ENCODE results near the gene MUS81.

Gene MUS81

GRCh38 chr11:65892661-65893317 lies 32.6 kb downstream of the MUS81 start:
- DNase-seq, result no peak

- peak; percentile 54 for DNase-seq
These were observed 33.9 kb downstream of the MUS81 start for GRCh38 chr11:65894034-65894591.

GRCh38 chr11:65895482-65895981 lies 35.3 kb downstream of the MUS81 start:
- DNase-seq, result no peak

DNA sequence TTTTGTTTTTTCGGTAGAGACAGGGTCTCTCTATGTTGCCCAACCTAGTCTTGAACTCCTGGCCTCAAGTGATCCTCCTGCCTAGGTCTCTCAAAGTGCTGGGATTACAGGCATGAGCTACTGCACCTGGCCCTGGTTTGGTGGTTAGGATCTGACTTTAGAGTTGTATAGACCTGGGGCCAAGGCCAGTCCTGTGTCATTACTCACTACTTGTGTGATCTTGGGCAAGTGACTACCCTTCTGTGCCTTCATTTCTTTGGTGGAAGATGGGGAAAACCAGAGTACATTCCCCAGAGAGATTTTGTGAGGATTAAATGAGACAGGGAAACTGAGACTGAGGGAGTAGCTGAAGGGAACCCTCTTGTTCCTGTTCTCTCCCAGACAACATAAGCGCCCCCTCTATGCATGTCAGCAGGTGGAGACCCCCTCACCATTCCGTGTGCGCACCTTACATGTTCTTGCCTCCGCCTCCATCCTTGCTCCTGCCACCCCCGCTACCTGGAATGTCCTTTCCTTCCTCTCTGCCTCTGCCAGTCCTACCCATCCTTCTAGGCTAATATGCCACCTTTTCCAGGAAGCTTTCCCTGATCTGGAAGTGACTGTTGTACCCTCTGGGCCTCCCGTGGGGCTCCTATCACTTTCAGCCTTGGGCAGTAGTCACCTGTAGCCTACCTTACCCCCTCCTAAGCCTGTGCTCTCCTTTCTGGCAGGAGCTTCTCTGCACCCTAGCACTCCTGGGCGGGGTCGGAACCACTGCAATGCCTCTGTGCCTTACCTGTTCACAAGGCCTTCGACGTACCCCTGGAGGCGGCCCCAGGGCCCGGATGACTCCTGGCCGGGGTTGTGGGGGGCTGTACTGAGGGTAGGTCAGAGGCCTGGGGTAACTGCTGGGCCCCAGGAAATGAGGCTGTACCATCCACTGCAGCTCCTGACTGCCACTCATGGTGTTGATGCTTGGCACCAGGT lies 36.1 kb downstream of the MUS81 start:
- no peak for DNase-seq

DNA sequence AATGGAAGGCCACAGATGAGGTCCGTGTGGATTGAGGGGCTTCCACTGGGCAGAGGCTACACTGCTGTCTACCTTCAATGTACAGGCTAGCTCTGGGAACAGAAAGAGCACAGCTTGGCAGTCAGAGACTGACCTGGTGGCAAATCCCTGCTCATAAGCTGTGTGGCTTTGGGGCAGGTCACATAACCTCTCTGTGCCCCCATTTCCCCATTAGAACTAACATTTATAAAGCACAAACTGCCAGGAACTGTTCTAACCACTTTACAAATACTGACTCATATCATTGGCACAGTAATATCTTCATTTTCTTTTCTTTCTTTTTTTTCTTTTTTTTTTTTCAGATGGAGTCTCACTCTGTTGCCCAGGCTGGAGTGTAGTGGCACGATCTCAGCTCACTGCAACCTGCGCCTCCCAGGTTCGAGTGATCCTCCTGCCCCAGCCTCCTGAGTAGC lies 36.8 kb downstream of the MUS81 start:
- no peak for DNase-seq

- no peak for DNase-seq
These were observed 38.6 kb downstream of the MUS81 start for GRCh38 chr11:65898656-65899355.

GRCh38 chr11:65899356-65900124 lies 39.3 kb downstream of the MUS81 start:
- peak; percentile 67 for DNase-seq

GRCh38 chr11:65900125-65900898 lies 40.1 kb downstream of the MUS81 start, which contains the start of gene FOSL1:
Gene FOSL1 (minus strand): TSS chr11:65900388. CDS start chr11:65900339, 49 bp downstream.
- peak; percentile 95 for DNase-seq

GRCh38 chr11:65900899-65901180 lies 40.6 kb downstream of the MUS81 start:
- no peak for DNase-seq

GRCh38 chr11:65903068-65903481 lies 42.8 kb downstream of the MUS81 start:
- no peak for DNase-seq

DNA sequence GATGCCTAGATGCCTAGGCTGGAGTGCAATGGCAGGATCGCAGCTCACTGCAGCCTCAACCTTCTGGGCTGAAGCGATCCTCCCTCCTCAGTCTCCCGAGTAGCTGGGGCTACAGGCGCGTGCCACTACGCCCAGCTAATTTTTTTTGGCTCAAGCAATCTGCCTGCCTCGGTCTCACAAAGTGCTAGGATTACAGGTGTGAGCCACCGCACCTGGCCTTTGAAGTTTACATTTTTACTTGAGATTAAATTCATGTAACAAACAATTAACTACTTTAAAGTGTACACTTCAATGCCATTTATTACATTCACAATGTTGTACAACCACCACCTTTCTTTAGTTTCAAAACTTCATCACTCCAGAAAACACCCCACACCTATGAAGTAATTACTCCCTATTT lies 43.5 kb downstream of the MUS81 start:
- no peak for DNase-seq

- DNase-seq, result no peak
These were observed 46.4 kb downstream of the MUS81 start for GRCh38 chr11:65906602-65907001.

GRCh38 chr11:65907878-65908277 lies 47.6 kb downstream of the MUS81 start:
- DNase-seq, result no peak

DNA sequence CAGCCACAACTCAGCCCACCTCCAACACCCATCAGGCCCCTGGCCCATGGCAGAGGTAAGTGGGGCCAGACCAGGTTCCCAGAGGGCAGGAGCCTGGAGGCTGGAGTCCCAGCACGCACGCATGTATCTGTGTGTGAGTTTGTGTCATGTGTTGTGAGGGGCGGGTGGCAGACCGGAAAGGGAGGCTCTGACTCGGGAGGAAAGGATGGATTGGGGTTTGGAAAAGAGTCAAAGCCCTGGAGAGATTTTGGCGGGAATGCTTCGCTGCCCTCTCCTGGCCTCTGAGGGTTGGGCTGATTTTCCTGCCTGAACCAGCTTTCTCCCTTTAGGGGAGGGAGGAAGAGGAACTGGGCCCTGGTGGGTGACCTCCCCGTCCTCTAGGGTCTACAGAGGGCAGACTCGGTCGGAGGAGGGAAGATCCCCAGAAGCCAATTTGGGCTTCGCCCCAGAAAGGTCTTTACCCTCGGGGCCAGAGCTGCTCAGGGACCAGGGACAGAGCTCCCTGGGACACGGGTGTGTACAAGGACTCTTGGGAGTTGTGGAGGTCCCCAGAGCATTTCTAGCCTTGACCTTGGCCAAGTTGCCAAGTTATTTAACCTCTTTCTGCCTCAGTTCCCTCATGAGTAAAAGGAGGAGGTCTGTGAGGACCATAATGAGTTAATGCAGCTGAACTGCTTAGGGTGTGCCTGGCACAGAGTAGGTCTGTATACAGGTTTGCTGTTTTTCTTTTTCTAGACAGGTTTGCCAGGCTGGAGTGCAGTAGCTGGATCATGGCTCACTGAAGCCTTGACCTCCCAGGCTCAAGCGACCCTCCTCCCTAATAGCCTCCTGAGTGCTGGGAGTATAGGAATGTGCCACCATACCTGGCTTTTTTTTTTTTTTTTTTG lies 51.7 kb downstream of the MUS81 start:
- DNase-seq, result no peak

- DNase-seq, result no peak
These were observed 52.6 kb downstream of the MUS81 start for GRCh38 chr11:65912845-65913244.

DNA sequence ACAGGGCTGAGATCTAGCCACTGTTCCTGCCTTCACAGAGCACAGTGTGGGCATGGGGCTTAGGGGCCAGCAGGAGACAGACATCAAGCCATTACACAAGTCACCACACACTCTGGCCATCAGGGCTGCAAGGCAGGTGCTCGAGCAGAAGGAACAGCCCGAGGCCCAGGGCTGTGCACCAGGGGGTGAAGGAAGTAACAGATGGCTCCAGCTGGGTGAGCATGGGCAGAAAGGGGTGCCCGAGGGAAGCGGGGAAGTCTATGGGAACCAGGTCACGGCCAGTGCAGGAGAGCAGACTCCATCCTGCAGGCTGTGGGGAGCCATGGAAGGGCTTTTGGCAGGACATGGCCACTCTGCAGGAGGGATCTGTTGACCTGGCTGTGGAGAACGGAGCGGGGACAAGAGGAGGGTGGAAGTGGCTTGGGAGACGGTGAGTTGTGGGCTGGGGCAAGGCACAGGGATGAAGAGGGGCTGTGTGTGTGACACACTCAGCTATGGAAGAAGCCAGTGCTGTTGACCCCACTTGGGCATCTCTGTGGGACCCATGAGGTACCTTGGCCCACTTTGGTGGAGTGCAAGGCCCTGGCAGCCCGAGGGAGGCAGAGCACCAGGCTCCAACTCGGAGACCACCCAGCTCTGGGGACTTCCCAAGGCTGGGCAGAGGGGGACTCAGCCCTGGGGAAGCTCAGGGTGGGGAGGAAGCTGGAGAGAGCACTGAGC lies 55.0 kb downstream of the MUS81 start:
- DNase-seq, result no peak

DNA sequence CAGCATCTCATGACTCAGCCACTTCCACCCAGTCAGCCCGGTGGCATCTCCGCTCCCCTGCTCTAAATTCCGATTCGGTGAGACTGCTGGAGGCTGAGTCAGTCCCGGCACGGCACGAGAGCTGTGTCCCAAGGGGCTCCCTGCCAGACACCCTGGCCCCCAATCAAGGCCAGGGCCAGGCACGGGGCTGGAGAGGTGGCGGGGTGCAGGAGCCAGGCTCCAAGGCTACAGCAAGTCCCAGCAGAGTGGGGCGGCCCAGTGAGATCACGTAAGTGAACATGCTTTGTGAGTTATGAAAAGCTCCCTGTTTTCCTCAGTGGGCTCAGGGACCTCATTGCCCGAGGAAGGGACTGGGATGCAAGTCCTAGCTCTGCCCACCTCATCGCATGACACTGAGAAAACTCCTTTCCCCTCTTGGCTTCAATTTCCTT lies 55.6 kb downstream of the MUS81 start:
- DNase-seq, result peak; percentile 32

Measured in CD4-positive, alpha-beta T cell treated with Interleukin-6 for 4 hours (primary cell).